ENCODE results near the gene SASH1.

SASH1 gene

DNA sequence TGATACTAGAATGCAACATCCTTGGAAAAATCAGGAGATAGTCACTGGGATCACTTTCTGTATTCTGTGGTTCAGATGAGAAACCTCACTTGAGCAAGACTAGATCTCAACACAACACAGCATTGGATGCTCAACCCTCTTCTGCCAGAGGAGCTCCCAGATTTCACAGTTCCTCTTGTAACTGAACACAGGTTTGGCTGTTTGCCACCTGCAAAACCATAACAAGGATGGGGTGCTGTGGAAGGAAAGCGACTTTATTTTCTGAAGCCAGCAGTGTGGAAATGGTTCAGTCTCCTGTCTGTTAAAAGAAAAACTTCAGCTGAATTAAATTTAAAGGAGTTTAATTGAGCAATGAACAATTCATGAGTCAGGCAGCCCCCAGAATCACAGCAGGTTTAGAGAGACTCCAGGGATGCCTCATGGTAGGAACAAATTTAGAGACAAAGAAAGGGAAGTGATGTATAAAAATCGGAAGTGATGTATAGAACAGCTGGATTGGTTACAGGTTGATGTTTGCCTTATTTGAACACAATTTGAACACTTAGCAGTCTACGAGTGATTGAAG is 254.3 kb downstream of the SASH1 start:
- no peak for DNase-seq

GRCh38 chr6:148598724-148599123 is 256.1 kb downstream of the SASH1 start:
- no peak for DNase-seq

DNA sequence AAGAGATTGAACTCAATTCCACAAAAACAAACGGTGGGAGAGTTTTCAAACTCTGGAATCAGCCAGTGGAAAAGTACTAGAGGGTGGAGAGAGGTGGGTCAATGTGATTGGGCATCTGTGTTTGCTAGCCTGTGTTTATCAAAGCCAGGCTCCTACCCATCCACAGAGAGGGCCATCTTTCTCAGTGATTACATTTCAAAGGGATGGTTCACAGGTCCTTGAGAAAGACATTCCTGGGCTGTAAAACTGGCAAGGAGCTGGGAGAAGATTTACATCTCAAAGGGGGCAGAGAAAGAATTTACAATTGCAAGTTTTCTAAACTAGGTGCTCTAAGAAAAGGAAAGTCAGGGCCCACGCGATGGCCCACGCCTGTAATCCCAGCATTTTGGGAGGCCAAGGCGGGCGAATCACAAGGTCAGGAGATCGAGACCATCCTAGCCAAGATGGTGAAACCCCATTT is 257.4 kb downstream of the SASH1 start:
- DNase-seq, result no peak
